ENCODE measurements around the gene DTYMK. TPM values are rescaled to one million over a fixed set of nuclear protein-coding genes. Genes with fewer than 3 reads are reported as not detected.

DTYMK gene
- total and polyA plus RNA-seq, 4 donors, result 13.1 to 51.6 (median 39.0) TPM

DNA sequence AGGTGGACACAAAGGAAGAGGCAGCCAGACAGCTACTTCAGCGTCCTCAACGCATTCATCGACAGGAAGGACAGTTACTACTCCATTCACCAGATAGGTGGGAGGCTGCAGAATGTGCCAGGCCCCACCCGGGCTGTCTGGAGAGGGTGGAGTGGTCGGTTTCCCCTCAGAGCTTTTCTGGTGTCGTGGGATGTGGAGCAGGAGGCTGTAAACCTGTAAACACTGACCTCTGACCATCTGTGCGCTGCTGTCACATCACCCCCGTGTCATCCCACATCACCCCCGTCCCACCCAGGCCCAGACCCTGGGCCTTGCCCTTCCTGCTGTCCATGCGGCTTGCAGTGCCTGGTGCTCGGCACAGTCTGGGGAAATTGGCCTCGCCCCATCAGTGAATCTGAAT, 32.1 kb downstream of the DTYMK start:
- no peaks in the 10 kb centered on the region for H3K4me1 ChIP-seq (ENCODE audit: control insufficient read depth, insufficient read depth, low read length)
- 91% methylated on average over 3 of the region's 12 CpGs for WGBS (ENCODE audit: insufficient coverage)
- peaks cover 72% of the 10 kb centered on the region for H3K36me3 ChIP-seq (ENCODE audit: control insufficient read depth, insufficient read depth, low read length)
- no peak overlapping the region for H3K4me3 ChIP-seq (ENCODE audit: low read depth, low read length)
- DNase-seq (ENCODE audit: low read depth in 4 of 6, low spot score in 6 of 6), result no peak
- H3K27ac ChIP-seq (ENCODE audit: low read depth, low read length), result no peak overlapping the region
- H3K9me3 ChIP-seq (ENCODE audit: control insufficient read depth, insufficient read depth, low read length), result no peaks in the 10 kb centered on the region
- H3K27me3 ChIP-seq (ENCODE audit: control insufficient read depth, insufficient read depth, low read length), result no peaks in the 10 kb centered on the region

DNA sequence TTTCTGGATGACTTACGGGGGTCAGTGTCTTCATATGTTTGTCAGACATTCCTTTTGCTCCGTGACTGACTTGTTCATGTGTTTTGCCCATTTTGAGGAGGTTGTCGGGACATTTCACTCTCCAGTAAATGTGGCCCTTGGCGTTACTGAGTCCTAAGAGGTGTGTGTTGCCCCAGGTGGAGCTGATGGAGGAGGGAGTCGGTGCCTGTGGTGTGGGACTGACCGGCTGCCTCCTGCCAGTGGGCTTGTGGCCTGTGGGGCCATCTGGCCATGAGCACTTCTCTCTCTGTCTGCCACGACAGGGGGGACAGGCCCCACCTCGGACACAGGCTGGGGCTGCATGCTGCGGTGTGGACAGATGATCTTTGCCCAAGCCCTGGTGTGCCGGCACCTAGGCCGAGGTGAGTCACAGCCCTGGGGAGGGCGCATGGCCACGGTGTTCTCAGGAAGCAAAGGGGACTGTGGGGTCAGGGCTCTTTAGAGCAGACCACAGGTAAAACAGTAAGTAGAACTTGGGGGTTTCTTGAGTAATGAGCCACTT, 33.3 kb downstream of the DTYMK start:
- H3K4me1 ChIP-seq (ENCODE audit: control insufficient read depth, insufficient read depth, low read length), result peaks cover 5% of the 10 kb centered on the region
- peaks cover 60% of the 10 kb centered on the region for H3K36me3 ChIP-seq (ENCODE audit: control insufficient read depth, insufficient read depth, low read length)
- H3K9me3 ChIP-seq (ENCODE audit: control insufficient read depth, insufficient read depth, low read length), result no peaks in the 10 kb centered on the region
- no peak for DNase-seq (ENCODE audit: low read depth in 4 of 6, low spot score in 6 of 6)
- H3K4me3 ChIP-seq (ENCODE audit: low read depth, low read length), result no peak overlapping the region
- H3K27me3 ChIP-seq (ENCODE audit: control insufficient read depth, insufficient read depth, low read length), result no peaks in the 10 kb centered on the region
- 97% methylated on average over 13 of the region's 13 CpGs for WGBS (ENCODE audit: insufficient coverage)
- H3K27ac ChIP-seq (ENCODE audit: low read depth, low read length), result no peak overlapping the region

DNA sequence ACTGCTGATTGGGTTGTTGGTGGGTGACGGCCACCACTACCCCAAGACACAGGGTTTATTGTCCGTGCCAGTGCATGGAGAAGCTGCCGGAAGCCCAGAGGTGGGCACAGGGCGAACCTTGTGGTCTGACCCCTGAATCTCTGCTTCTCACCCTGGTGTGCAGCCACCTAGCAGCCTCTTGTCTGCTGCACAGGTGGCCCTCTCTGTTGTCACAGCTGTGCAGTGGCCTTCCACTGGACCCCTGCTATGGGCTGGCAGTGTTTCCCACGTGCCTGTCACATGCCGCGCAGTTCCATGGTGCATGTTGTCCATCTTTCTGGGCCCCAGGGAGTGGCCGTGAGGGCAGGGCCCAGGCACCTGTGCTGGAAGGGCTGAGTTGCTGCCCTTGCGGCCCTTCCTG, 33.9 kb downstream of the DTYMK start:
- peaks cover 6% of the 10 kb centered on the region for H3K4me1 ChIP-seq (ENCODE audit: control insufficient read depth, insufficient read depth, low read length)
- no peaks in the 10 kb centered on the region for H3K9me3 ChIP-seq (ENCODE audit: control insufficient read depth, insufficient read depth, low read length)
- no peak overlapping the region for H3K4me3 ChIP-seq (ENCODE audit: low read depth, low read length)
- H3K27me3 ChIP-seq (ENCODE audit: control insufficient read depth, insufficient read depth, low read length), result no peaks in the 10 kb centered on the region
- peaks cover 54% of the 10 kb centered on the region for H3K36me3 ChIP-seq (ENCODE audit: control insufficient read depth, insufficient read depth, low read length)
- no peak overlapping the region for H3K27ac ChIP-seq (ENCODE audit: low read depth, low read length)
- DNase-seq (ENCODE audit: low read depth in 4 of 6, low spot score in 6 of 6), result no peak
- 96% methylated on average over 9 of the region's 9 CpGs for WGBS (ENCODE audit: insufficient coverage)

DNA sequence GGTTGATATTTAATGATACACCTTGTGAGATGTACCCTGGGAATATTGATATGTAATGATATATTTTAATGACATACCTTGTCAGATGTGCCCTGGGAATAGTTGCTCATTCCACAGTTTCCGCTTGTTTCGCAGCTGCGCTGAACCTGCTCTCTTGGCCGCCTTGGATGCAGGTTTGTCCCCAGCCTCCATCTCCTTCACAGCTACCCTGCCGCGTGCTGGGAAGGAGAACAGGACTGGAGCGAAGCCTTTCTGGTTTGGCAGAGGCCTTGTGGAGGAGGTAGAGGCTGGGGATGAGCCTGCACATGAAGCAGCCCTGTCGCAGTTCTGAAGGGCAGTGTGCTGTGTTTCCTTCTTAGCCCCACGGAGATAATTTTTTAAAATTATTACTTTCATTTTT, 34.5 kb downstream of the DTYMK start:
- no peak overlapping the region for H3K4me3 ChIP-seq (ENCODE audit: low read depth, low read length)
- H3K27ac ChIP-seq (ENCODE audit: low read depth, low read length), result no peak overlapping the region
- 100% methylated on average over 1 of the region's 9 CpGs for WGBS (ENCODE audit: insufficient coverage)
- H3K4me1 ChIP-seq (ENCODE audit: control insufficient read depth, insufficient read depth, low read length), result peaks cover 6% of the 10 kb centered on the region
- peaks cover 53% of the 10 kb centered on the region for H3K36me3 ChIP-seq (ENCODE audit: control insufficient read depth, insufficient read depth, low read length)
- no peaks in the 10 kb centered on the region for H3K9me3 ChIP-seq (ENCODE audit: control insufficient read depth, insufficient read depth, low read length)
- H3K27me3 ChIP-seq (ENCODE audit: control insufficient read depth, insufficient read depth, low read length), result no peaks in the 10 kb centered on the region
- DNase-seq (ENCODE audit: low read depth in 4 of 6, low spot score in 6 of 6), result no peak

DNA sequence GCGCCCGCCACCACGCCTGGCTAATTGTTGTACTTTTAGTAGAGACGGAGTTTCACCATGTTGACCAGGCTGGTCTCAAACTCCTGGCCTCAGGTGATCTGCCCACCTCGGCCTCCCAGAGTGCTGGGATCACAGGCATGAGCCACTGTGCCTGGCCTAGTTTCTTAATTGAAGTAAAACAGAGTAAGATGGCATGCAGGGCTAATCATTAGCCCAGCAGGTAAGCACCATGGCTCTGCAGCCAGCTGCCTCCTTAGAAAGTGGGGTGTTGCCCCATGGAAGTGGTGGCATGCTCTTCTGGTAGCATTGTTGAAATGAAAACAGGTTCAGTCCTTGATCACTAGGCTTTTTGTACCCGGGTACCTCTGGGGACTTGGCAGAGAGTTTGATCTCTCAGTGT, 36.7 kb downstream of the DTYMK start:
- DNase-seq (ENCODE audit: low read depth in 4 of 6, low spot score in 6 of 6), result no peak
- Histone ChIP-seq H3K4me3 (ENCODE audit: low read depth, low read length) (no peak overlapping the region), H3K36me3 (ENCODE audit: control insufficient read depth, insufficient read depth, low read length) (peaks cover 36% of the 10 kb centered on the region), H3K9me3 (ENCODE audit: control insufficient read depth, insufficient read depth, low read length) (no peaks in the 10 kb centered on the region), H3K4me1 (ENCODE audit: control insufficient read depth, insufficient read depth, low read length) (peaks cover 8% of the 10 kb centered on the region), H3K27me3 (ENCODE audit: control insufficient read depth, insufficient read depth, low read length) (no peaks in the 10 kb centered on the region), H3K27ac (ENCODE audit: low read depth, low read length) (no peak overlapping the region)
- WGBS (ENCODE audit: insufficient coverage), result 94% methylated on average over 6 of the region's 6 CpGs

DNA sequence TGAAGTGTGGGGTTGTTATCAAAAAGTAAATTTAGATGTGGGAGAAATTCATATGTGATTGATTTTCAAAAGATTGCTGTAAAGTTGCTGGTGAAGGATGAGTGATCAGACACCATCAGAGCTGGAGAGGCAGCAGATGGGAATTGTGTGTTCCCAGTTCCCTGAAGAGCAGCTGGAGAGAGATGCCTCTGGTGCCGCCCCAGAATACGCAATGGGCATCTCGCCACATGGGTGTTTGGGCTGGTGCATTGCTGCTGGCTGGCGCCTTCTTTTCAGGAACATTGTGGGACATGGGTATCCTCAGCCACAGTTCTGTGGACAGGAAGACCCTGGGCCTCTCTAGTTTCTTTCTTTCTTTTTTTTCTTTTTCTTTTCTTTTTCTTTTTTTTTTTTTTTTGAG, 37.2 kb downstream of the DTYMK start:
- peak in 2 of 6 donors; percentile 43 to 55 for DNase-seq (ENCODE audit: low read depth in 4 of 6, low spot score in 6 of 6)
- Histone ChIP-seq H3K4me1 (ENCODE audit: control insufficient read depth, insufficient read depth, low read length) (peaks cover 8% of the 10 kb centered on the region), H3K36me3 (ENCODE audit: control insufficient read depth, insufficient read depth, low read length) (peaks cover 31% of the 10 kb centered on the region), H3K4me3 (ENCODE audit: low read depth, low read length) (no peak overlapping the region), H3K9me3 (ENCODE audit: control insufficient read depth, insufficient read depth, low read length) (no peaks in the 10 kb centered on the region), H3K27ac (ENCODE audit: low read depth, low read length) (no peak overlapping the region), H3K27me3 (ENCODE audit: control insufficient read depth, insufficient read depth, low read length) (no peaks in the 10 kb centered on the region)
- 67% methylated on average over 4 of the region's 4 CpGs for WGBS (ENCODE audit: insufficient coverage)

DNA sequence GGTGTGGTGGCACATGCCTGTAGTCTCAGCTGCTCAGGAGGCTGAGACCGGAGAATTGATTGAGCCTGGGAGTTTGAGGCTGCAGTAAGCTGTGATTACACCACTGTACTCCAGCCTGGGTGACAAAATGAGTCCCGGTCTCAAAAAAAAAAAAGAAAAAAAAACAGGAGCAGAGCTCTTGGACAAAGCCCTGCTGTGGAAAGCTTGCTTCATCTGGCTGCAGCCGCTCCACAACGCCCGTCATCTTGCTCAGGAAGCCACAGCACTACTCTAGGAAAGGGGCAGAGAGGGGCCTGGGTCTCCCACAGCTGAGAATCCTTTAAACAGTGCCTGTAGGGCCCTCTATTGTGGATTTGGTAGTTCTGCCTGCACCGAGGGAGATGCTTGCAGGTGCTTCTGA, 38.2 kb downstream of the DTYMK start:
- WGBS (ENCODE audit: insufficient coverage), result 58% methylated on average over 3 of the region's 6 CpGs
- H3K9me3 ChIP-seq (ENCODE audit: control insufficient read depth, insufficient read depth, low read length), result no peaks in the 10 kb centered on the region
- no peaks in the 10 kb centered on the region for H3K27me3 ChIP-seq (ENCODE audit: control insufficient read depth, insufficient read depth, low read length)
- H3K4me3 ChIP-seq (ENCODE audit: low read depth, low read length), result no peak overlapping the region
- H3K4me1 ChIP-seq (ENCODE audit: control insufficient read depth, insufficient read depth, low read length), result peaks cover 8% of the 10 kb centered on the region
- H3K36me3 ChIP-seq (ENCODE audit: control insufficient read depth, insufficient read depth, low read length), result peaks cover 30% of the 10 kb centered on the region
- no peak overlapping the region for H3K27ac ChIP-seq (ENCODE audit: low read depth, low read length)
- DNase-seq (ENCODE audit: low read depth in 4 of 6, low spot score in 6 of 6), result no peak

DNA sequence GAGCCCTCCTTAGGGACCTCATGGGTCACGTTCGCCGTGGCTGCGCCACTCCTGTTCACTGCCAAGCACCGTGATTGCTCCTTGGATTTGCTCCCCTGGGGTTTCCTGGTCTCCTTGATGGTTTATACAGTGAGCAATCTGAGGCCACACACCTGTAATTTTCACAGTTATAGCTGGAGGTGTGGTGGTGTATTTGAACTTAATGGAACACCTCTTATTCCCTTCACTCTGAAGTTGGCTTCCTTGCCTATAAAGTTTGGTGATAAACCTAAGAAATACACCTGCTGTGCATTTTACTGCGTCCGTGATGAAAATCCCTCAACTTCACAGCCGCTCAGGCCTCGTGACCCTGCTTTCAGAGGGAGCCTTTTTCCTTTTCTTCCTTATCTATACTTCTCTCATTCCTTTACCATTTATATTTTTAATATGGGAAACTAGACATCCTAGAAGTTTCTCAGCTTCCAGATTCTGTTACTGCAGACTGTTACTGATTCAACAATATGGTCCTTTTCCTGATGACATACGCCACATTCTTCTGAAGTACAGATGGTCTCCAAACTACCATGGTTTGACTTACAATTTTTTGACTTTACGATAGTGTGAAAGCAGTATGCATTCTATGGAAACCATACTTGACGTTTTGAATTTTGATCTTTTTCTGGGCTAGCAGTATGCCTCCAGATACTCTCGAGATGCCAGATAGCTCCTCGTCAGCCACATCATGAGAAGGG, 40.5 kb downstream of the DTYMK start:
- Histone ChIP-seq H3K27ac (ENCODE audit: low read depth, low read length) (no peak overlapping the region), H3K36me3 (ENCODE audit: control insufficient read depth, insufficient read depth, low read length) (peaks cover 10% of the 10 kb centered on the region), H3K4me1 (ENCODE audit: control insufficient read depth, insufficient read depth, low read length) (peaks cover 8% of the 10 kb centered on the region), H3K27me3 (ENCODE audit: control insufficient read depth, insufficient read depth, low read length) (no peaks in the 10 kb centered on the region), H3K9me3 (ENCODE audit: control insufficient read depth, insufficient read depth, low read length) (no peaks in the 10 kb centered on the region), H3K4me3 (ENCODE audit: low read depth, low read length) (no peak overlapping the region)
- DNase-seq (ENCODE audit: low read depth in 4 of 6, low spot score in 6 of 6), result peak in 1 of 6 donors; percentile 69
- WGBS (ENCODE audit: insufficient coverage), result 91% methylated on average over 9 of the region's 14 CpGs

DNA sequence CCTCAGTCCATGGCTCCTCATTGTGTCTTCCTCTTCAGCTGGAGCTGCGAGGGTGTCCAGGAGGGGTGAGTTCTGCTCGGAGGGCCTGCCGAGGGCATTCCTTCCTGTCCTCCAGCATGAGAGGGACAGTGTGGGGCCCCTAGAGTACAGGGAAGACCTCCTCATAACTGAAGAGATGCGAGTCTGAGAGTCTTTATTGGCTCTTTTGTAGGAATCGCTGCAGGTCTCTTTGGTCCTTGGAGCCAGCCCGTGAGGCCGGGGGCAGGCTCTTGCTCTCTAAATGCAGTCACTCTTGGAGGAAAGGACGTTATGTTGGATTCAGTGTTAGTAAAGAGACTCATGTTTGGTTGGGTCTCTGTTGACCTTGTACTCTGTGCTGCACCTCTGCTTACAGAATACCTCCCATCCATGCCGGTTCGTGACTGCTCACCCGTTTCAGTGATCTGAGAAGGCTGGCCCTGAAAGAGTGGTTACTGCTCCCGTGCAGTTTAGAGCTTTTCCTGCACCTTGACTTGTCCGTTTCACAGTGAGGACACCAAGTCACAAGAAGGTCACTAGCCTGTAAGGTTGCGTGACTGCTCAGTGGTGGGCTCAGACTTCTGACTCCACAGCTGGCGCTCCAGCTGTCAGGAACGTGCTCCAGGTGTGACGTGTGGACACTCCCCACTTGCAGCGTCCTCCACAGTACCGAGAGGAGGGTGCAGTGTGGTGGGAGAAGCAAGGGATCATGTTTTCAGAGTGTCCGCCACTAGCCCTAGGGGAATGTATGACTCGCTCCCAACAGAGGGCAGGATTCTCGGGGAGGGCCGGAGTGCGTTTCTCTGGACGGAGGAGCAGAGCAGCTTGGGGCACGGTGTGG, 41.3 kb downstream of the DTYMK start:
- H3K4me3 ChIP-seq (ENCODE audit: low read depth, low read length), result no peak overlapping the region
- H3K36me3 ChIP-seq (ENCODE audit: control insufficient read depth, insufficient read depth, low read length), result peaks cover 13% of the 10 kb centered on the region
- no peak overlapping the region for H3K27ac ChIP-seq (ENCODE audit: low read depth, low read length)
- WGBS (ENCODE audit: insufficient coverage), result 94% methylated on average over 25 of the region's 26 CpGs
- DNase-seq (ENCODE audit: low read depth in 4 of 6, low spot score in 6 of 6), result no peak
- no peaks in the 10 kb centered on the region for H3K27me3 ChIP-seq (ENCODE audit: control insufficient read depth, insufficient read depth, low read length)
- no peaks in the 10 kb centered on the region for H3K9me3 ChIP-seq (ENCODE audit: control insufficient read depth, insufficient read depth, low read length)
- H3K4me1 ChIP-seq (ENCODE audit: control insufficient read depth, insufficient read depth, low read length), result peaks cover 11% of the 10 kb centered on the region

All from spinal cord (tissue), 10 donors.